GM18505 (cell line): ENCODE data around the gene OCEL1.

ENCODE experiments used
- ATAC-seq: cut with Tn5 transposase; IDR thresholded peaks from one replicate; pipeline ENCODE4 v1.9.1; 2021; ENCODE audit not compliant: unreplicated experiment
- POLR2A ChIP-seq: IDR thresholded peaks from 4 replicates; pipeline ENCODE4 v1.6.1; 2011; ENCODE audit warnings: borderline replicate concordance; ENCODE audit not compliant: insufficient read depth, insufficient read length; ENCODE audit errors: extremely low read depth

The OCEL1 gene

DNA sequence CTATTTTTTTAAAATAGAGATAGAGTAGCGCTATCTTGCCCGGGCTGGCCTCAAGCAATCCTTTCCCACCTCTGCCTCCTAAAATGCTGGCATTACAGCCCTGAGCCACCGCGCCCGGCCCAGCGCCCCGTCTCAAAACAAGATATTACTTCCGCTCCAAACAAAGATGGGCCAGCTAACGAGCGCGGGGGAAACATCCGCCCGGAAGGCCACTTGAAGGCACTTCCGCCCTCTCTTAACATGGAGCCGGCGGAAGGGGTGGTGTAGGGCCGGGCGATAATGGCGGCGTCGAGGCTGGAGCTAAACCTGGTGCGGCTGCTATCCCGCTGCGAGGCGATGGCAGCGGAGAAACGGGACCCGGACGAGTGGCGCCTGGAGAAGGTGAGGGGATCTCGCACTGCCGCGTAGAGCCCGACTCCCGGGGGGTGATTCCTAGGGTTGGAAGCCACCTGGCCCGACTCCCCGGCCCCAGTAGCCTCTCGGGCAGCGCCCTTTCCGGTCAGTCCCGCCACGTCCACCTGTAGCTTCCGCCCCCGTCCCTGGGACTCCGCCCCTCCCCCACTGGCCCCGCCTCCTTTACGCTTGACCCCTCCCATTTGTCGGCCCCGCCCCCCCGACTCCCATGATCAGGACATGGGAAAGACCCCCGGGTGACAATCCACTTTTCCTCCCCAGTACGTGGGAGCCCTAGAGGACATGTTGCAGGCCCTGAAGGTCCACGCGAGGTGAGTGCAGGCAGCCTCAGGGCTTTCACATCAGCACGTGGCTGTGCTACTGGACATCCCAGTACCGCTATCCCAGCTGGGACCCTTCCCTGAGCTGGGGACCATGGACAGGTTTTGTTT, 10.7 kb upstream of the OCEL1 start, which contains the start of gene USE1:
Gene USE1 (plus strand): TSS at position 231 of the 845 bp plus-strand sequence. CDS start 49 bp downstream, at position 280.
- peak; percentile 66 for ATAC-seq
- peak; percentile 95 for TF ChIP-seq POLR2A

DNA sequence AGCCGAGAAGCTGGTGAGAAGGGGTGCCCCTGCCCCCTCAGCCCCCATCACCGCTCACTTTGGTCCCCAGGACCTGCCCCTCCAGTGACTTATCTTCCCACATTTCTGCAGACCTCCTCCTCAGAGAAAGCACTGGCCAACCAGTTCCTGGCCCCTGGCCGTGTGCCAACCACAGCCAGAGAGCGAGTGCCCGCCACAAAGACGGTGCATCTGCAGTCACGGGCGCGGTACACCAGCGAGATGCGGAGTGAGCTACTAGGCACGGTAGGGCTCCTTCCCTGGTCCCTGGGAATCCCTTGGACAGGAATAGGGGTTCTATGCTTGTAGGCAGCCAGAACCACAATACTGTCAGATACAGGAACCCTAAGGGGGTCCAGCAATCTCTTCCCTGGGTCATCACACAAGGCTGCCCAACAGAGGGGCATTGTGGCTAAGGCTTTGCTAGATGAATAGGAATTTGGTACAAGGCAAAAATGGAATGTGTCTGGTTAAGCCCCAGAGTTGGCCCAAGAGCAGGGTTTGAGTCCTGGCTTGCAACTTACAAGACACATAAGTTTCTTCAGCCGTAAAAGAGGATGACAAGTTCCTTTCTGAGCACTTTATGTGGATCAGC, 9.9 kb upstream of the OCEL1 start:
- ATAC-seq, result no peak
- TF ChIP-seq POLR2A, result no peak

DNA sequence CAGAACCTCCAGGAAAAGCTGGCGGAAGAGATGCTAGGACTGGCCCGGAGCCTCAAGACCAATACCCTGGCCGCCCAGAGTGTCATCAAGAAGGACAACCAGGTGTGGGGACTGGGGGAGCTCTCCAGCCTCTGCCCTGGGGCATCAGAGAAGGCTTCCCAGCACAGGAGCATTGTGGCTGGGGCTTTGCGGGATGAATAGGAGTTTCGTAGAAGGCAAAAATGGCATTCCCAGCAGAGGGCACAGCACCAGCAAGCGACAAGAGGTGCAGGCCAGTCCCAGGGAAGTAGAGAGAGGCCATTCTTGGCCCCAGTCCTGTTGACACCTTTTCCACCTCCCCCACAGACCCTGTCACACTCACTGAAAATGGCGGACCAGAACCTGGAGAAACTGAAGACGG, 6.7 kb upstream of the OCEL1 start:
- no peak for TF ChIP-seq POLR2A
- no peak for ATAC-seq

DNA sequence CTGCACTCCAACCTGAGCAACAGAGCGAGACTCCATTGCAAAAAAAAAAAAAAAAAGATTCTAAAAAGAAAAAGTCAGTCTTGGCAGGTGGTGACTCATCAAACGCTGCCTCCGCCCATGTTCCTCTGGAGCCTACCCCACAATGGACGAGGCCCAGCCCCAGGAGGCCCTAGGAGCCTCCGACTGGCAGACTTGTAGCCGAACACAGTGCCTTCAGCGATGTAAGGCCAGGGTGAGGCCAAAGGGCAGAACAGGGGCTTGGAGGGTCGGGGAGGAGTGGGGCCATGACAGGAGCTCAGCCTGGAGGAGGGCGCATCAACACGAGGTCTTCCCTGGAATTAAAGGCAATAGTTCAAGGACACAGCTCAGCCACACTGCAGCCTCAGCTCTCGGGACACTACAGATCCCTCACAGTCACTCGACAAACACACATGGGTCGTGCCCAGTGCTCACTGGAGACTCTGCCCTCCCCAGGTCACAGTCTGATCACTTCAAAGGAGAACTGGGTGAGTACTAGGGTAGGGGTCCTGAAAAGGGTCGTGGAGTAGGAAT, 5.7 kb upstream of the OCEL1 start:
- ATAC-seq, result no peak
- TF ChIP-seq POLR2A, result no peak

DNA sequence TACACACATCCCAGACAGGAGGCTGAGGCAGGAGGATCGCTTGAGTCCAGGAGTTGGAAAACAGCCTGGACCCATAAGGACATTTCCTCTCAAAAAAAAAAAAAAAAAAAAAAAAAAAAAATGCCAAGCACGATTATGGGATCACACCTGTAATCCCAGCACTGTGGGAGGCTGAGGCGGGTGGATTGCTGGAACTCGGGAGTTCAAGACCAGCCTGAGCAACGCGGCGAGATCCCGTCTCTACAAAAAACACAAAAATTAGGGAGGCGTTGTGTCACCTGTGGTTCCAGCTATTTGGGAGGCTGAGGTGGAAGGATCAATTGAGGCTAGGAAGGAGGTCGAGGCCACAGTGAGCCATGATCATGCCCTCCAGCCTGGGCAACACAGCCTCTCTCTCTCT, 973 bp upstream of the OCEL1 start:
- TF ChIP-seq POLR2A, result no peak
- ATAC-seq, result no peak

DNA sequence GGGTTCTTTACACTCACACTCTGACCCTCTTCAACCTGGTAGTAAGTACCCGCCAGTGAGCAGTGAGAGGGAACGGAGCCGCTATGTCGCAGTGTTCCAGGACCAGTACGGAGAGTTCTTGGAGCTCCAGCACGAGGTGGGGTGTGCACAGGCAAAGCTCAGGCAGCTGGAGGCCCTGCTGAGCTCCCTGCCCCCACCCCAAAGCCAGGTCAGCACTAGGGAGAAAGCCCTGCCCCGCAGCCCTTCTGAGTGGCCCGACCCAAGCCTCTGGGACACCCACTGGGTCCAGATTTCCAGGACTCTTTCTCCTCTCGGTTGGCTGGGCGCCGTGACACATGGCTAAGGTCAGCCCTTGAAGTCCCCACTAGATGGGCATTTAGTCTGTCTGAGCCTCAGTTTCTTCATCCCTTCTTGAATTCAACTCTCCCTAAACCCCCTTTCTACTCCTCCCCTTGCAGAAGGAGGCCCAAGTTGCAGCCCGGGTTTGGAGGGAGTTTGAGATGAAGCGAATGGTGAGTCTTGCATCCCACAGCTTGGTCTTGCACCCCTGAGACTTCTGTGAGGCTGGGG, 1.9 kb downstream of the OCEL1 start:
- TF ChIP-seq POLR2A, result no peak
- no peak for ATAC-seq

DNA sequence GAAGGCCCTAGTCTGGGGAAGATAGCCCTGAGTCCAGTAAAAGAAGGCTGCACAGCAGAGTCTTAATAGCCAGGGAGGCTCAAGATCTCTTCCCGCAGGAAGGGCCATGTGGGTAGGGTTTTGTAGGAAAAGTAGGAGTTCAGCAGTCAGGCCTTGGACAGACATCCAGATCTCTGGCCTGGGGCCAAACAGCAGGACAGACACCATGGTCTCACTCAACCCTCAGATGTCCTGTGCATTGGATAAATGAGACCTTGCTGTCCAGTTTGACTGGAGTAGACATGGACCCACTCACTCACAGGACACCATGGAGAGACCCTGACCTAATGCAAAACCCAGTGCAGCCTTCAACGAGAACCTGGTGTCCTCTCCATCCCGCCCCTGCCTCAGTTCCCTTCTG, 3.9 kb downstream of the OCEL1 start:
- no peak for ATAC-seq
- TF ChIP-seq POLR2A, result no peak

DNA sequence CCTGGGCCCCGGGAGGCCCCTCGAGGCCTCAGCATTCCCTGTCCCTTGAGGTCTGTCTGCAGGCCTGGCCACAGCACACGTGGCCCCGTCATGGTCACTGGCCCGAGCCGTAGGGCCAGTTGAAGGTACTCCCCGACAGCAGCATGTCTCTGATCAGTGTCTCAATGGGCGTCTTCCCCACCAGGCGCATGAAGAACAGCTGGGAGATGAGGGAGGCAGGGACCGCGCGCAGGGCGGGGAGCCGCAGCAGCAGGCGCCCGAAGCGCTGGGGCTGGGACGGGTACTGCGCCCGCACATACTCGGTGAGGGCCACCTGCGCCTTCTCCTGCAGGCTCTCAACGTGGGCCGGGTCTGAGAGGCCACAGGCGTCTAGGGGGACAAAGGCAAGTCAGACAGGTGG, 6.2 kb downstream of the OCEL1 start:
- TF ChIP-seq POLR2A, result no peak
- ATAC-seq, result no peak

DNA sequence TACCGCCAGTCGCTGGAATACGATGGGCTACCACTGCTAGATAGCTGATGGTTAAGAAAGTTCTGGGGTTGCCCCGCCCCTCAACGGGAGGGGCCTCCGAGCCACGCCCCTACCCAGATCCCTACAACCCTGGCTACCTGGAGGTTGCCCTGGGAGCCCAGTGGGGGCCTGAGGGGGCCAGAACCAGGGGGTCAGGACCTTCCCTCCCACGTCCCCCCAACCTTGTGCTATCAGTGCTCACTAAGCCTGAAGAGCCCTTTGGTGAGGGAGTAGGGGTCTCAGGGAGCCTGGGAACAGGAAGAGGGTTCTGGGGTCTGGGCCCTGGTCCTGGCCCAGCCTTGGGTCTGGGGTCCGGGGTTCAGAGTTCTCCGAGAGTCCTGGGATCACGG, 8.9 kb downstream of the OCEL1 start:
- TF ChIP-seq POLR2A, result no peak
- ATAC-seq, result peak; percentile 53

DNA sequence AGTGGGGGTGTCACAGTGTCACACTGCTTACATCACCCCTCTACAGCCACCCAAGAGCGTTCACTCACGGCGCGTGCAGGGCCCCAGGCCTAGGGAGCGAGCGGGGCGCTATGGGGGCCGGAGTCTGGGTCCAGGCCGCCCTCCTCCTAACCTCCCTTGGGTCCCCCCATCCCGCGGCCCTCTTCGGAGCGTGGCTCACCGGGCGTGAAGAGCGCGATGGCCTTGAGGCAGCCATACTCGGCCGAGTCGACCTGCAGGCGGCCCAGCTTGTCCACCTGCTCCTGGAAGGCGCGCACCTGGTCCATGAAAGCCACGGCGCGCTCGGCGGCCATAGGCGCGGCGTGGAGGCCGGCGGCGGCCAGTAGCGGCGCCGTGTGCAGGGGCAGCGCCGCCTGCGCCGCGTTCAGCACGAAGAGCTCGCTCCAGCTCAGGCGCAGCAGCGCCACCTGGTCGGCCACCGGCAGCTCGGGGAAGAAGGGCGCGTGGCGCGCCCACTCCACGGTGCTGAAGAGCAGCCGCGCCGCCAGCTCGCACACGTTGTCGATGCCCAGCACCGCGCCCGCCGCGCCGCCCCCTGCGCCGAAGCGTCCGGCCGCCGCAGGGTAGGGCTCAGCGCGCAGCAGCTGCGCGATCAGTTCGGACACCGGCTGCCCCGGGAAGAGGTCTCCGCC, 9.4 kb downstream of the OCEL1 start:
- no peak for TF ChIP-seq POLR2A
- peak; percentile 71 for ATAC-seq

DNA sequence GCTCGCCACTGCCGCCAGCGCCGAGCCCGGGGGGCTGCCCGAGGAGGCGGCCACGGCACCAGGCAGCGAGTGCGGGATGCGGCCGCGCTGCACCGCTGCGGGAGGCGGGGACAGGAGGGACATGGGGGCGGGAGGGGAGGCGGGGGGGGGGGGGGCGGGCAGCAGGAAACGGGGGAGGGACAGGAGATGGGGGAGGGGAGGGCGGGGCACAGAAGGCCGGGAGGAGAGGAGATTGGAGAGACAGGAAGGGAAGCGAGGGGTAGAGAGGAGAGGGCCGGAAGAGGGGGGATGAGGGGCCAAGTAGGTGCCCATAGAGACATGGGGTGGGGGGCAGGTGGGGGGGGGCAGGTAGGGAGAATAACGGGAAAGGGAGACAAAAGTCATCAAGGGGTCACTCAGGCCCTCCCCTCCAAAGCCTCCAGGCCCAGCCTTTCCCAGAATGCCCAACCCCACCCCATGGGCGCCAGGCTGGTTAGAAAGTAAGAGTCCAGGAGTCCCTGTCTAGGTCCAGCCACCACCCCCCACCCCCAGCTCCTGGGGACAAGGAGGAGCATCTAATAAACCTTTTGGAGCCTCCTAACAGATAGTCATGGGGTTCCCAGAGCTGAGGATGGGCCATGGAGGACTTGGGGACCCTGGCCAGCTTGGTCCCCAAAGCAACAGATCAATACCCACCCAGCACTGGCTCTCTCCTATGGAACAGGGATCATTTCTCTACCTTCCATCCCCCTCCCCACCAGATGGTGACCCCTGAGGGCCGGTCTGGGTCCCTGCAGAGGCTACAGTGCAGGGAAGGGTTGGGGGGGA, 10.1 kb downstream of the OCEL1 start:
- ATAC-seq, result peak; percentile 19
- peak; percentile 40 for TF ChIP-seq POLR2A

DNA sequence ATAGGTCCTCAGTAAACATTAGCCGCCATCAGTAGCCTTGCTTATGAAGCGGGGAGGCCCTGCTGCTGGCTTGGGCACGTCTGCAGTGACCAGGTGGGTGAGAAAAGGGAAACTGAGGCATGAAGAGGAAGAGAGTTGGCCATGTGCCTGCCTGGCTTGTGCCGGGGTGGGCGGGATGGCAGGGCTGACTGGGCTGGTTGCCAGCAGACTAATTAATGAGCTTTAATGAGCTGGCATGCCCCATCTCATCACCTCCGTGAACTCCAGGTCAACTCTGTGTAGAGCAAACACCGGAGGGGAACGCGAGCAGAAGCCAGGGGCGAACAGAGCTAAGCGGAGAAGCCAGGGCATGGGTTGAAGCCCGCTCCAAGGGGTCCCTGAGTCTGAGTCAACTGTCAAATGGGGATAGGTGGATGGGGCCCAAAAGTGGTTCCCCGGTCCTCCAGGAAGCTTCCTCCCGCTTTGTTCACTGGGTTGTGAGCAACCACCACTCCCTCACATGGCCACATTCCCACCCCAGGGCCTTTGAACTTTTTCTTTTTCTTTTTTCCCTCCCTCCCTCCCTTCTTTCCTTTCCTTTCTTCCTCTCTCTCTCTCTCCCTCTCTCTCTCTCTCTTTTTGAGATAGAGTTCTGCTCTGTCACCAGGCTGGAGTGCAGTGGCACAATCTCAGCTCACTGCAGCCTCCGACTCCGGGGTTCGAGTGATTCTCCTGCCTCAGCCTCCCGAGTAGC, 11.0 kb downstream of the OCEL1 start:
- TF ChIP-seq POLR2A, result no peak
- no peak for ATAC-seq
